SK-N-SH (cell line): ENCODE results near the gene PRDX5. TPM values are rescaled to one million over a fixed set of nuclear protein-coding genes. Genes with fewer than 3 reads are reported as not detected.

Source experiments
- CTCF ChIA-PET: fragments of 300-600, 350-600 bp; formaldehyde crosslinking; extraction: SDS; loops from one replicate; lab custom pipeline; 2021; lab: Yijun Ruan, JAX
- POLR2A ChIA-PET: fragments of 350-600 bp; sonication (Branson Sonifier 250); formaldehyde crosslinking; extraction: SDS; loops from one replicate; lab custom pipeline; 2020; ENCODE audit warnings: antibody characterized with exemption, inconsistent platforms; lab: Yijun Ruan, JAX
- DNase-seq: peaks from one replicate; pipeline ENCODE4 v3.0.0; 2012
- H2AFZ ChIP-seq: fragments of 200-600 bp; sonication (generic); 2 replicates; pipeline ENCODE4 v1.8.1; 2016; ENCODE audit warnings: antibody characterized with exemption, mild to moderate bottlenecking, low read depth
- H3F3A ChIP-seq: fragments of 200-600 bp; sonication (generic); replicated peaks from 2 replicates; pipeline ENCODE3; 2016; ENCODE audit warnings: antibody characterized with exemption, mild to moderate bottlenecking; ENCODE audit not compliant: insufficient read depth
- H3K27ac ChIP-seq, 2 experiments: fragments of 200-500 bp in 1 of 2; fragments of 200-600 bp in 1 of 2; sonication (Bioruptor generic) in 1 of 2; sonication (generic), shearing (Covaris generic) in 1 of 2; 2 replicates each; pipeline versions ENCODE4 v1.5.1 to v1.6.1; 2014 to 2016; ENCODE audit warnings: low read depth in 2 of 2, inconsistent platforms in 1 of 2, low read length in 1 of 2, mild to moderate bottlenecking in 1 of 2, mixed read lengths in 1 of 2
- H3K27me3 ChIP-seq: fragments of 200-600 bp; sonication (generic), shearing (Covaris generic); 2 replicates; pipeline ENCODE4 v1.6.1; 2016; ENCODE audit warnings: mixed run types; ENCODE audit not compliant: insufficient read depth
- H3K36me3 ChIP-seq, 2 experiments: fragments of 200-500 bp in 1 of 2; fragments of 200-600 bp in 1 of 2; sonication (Bioruptor generic) in 1 of 2; sonication (generic) in 1 of 2; replicated peaks in 1 of 2; 2 replicates each; pipeline versions ENCODE3 to v1.5.1; 2014 to 2016; ENCODE audit warnings: low read length in 1 of 2, mild to moderate bottlenecking in 1 of 2; ENCODE audit not compliant: insufficient read depth in 2 of 2, control insufficient read depth in 1 of 2
- H3K4me1 ChIP-seq, 2 experiments: fragments of 200-500 bp in 1 of 2; fragments of 200-600 bp in 1 of 2; sonication (Bioruptor generic) in 1 of 2; sonication (generic), shearing (Covaris generic) in 1 of 2; 2 replicates each; pipeline versions ENCODE4 v1.5.1 to v1.6.1; 2014 to 2016; ENCODE audit warnings: low read depth in 1 of 2, low read length in 1 of 2, mixed run types in 1 of 2; ENCODE audit not compliant: insufficient read depth in 2 of 2, control insufficient read depth in 1 of 2
- H3K4me2 ChIP-seq: fragments of 200-600 bp; sonication (generic), shearing (Covaris generic); 2 replicates; pipeline ENCODE4 v1.6.1; 2017; ENCODE audit warnings: mixed run types
- H3K4me3 ChIP-seq, 2 experiments: fragments of 200-500 bp in 1 of 2; fragments of 200-600 bp in 1 of 2; sonication (Bioruptor generic) in 1 of 2; sonication (generic), shearing (Covaris generic) in 1 of 2; 2 replicates each; pipeline versions ENCODE4 v1.5.1 to v1.8.1; 2014 to 2016; ENCODE audit warnings: low read depth in 2 of 2, inconsistent platforms in 1 of 2, low read length in 1 of 2, mild to moderate bottlenecking in 1 of 2, mixed read lengths in 1 of 2, moderate library complexity in 1 of 2
- H3K79me2 ChIP-seq: fragments of 200-600 bp; sonication (generic); 2 replicates; pipeline ENCODE4 v1.8.1; 2017; ENCODE audit warnings: mild to moderate bottlenecking; ENCODE audit not compliant: insufficient read depth
- H3K9ac ChIP-seq: fragments of 200-600 bp; sonication (generic); 2 replicates; pipeline ENCODE4 v1.6.1; 2017; ENCODE audit warnings: mixed run types
- H3K9me2 ChIP-seq: fragments of 200-600 bp; sonication (generic); 2 replicates; pipeline ENCODE4 v1.6.1; 2017; ENCODE audit warnings: mixed run types
- H3K9me3 ChIP-seq: fragments of 200-600 bp; sonication (generic); 2 replicates; pipeline ENCODE4 v1.6.1; 2017; ENCODE audit warnings: mixed run types, mild to moderate bottlenecking, moderate library complexity
- H4K20me1 ChIP-seq: fragments of 200-600 bp; sonication (generic); 2 replicates; pipeline ENCODE4 v1.6.1; 2017; ENCODE audit warnings: mild to moderate bottlenecking, mixed run types; ENCODE audit not compliant: insufficient read depth
- EP300 ChIP-seq, 2 experiments: IDR thresholded peaks; 2 replicates each; pipeline versions ENCODE4 v1.4.0 to v1.6.1; 2012; ENCODE audit warnings: borderline replicate concordance in 1 of 2, low read depth in 1 of 2, low read length in 1 of 2
- EZH2phosphoT487 ChIP-seq: fragments of 200-600 bp; sonication (generic); IDR thresholded peaks from 2 replicates; pipeline ENCODE4 v1.6.1; 2017; ENCODE audit warnings: low read depth, mixed run types, mild to moderate bottlenecking, antibody characterized with exemption, moderate library complexity, borderline replicate concordance
- FOXJ3 ChIP-seq: sonication (generic); formaldehyde crosslinking; IDR thresholded peaks from 2 replicates; pipeline ENCODE4 v1.5.1; 2020; ENCODE audit warnings: mild to moderate bottlenecking, missing genetic modification reagents
- IRF3 ChIP-seq: fragments of 150-350 bp; IDR thresholded peaks from 2 replicates; pipeline ENCODE4 v1.6.1; 2016; ENCODE audit warnings: mild to moderate bottlenecking, low read depth, low read length
- JUND ChIP-seq: IDR thresholded peaks from 2 replicates; pipeline ENCODE4 v1.4.0; 2012
- MEF2A ChIP-seq: IDR thresholded peaks from 2 replicates; pipeline ENCODE4 v1.4.0; 2012; ENCODE audit warnings: low read depth, borderline replicate concordance
- NFIC ChIP-seq: IDR thresholded peaks from 2 replicates; pipeline ENCODE4 v1.4.0; 2012; ENCODE audit warnings: borderline replicate concordance
- NRF1 ChIP-seq: IDR thresholded peaks from 2 replicates; pipeline ENCODE4 v1.6.1; 2012; ENCODE audit warnings: low read depth, mild to moderate bottlenecking, low read length
- RAD21 ChIP-seq: IDR thresholded peaks from 2 replicates; pipeline ENCODE4 v1.6.1; 2012; ENCODE audit warnings: mild to moderate bottlenecking, low read length
- REST ChIP-seq: IDR thresholded peaks from 2 replicates; pipeline ENCODE4 v1.6.1; 2012; ENCODE audit warnings: mild to moderate bottlenecking, low read depth, low read length, moderate library complexity
- RFX5 ChIP-seq: IDR thresholded peaks from 2 replicates; pipeline ENCODE4 v1.6.1; 2012; ENCODE audit warnings: mild to moderate bottlenecking, improper control_type of control experiment, low read length
- SIN3A ChIP-seq: IDR thresholded peaks from 2 replicates; pipeline ENCODE4 v1.6.1; 2012; ENCODE audit warnings: low read depth, mild to moderate bottlenecking, low read length, moderate library complexity, borderline replicate concordance
- TCF12 ChIP-seq: IDR thresholded peaks from 2 replicates; pipeline ENCODE4 v1.4.0; 2012
- TEAD4 ChIP-seq: IDR thresholded peaks from 2 replicates; pipeline ENCODE4 v1.4.0; 2012; ENCODE audit warnings: mild to moderate bottlenecking, borderline replicate concordance; ENCODE audit not compliant: insufficient read depth
- YY1 ChIP-seq: IDR thresholded peaks from 2 replicates; pipeline ENCODE4 v1.4.0; 2012; ENCODE audit warnings: low read depth, mild to moderate bottlenecking
- ZBTB33 ChIP-seq: IDR thresholded peaks from 2 replicates; pipeline ENCODE4 v1.4.0; 2012; ENCODE audit warnings: low read depth, borderline replicate concordance
- WGBS: methylation state at CpG from one replicate; pipeline ENCODE4 v1.1.6; 2017; ENCODE audit warnings: low lambda C conversion rate; 5-methylcytosine and 5-hydroxymethylcytosine counted together
- polyA plus RNA-seq, 3 experiments: library from polyadenylated mRNA; depleted of rRNA; stranded (reverse); fragments of >200 nt; gene quantifications; 2 replicates each; pipeline ENCODE4 v1.2.3, GENCODE V29; 2012
- TF ChIP-seq, protein P1 (sequence below): IDR thresholded peaks from 2 replicates; pipeline ENCODE4 v1.4.0; 2012; ENCODE audit warnings: low read depth

PRDX5 gene
- polyA plus RNA-seq, 1 of the 3 experiments (the other 2 are of a cell fraction) = 1,000 TPM

GRCh38 chr11:64313491-64314145, 4.3 kb upstream of the PRDX5 start:
- no peak overlapping the region for H3K27ac ChIP-seq
- H3K27me3 ChIP-seq = no peaks in the 10 kb centered on the region
- no peaks in the 10 kb centered on the region for H3K9me2 ChIP-seq
- peaks cover 6% of the 10 kb centered on the region for H3F3A ChIP-seq
- peaks cover 0 to 7% of the 10 kb centered on the region in 2 experiments; a peak in 2 of 4 replicates for H3K4me1 ChIP-seq
- H3K4me2 ChIP-seq = no peak overlapping the region
- H3K9ac ChIP-seq = no peak overlapping the region
- ChIA-PET POLR2A (no interaction called here), CTCF (interaction anchor here (0.7 to 1.9 kb wide), 5 partner anchors 9 to 799 kb away, joined by 3 to 8 read pairs (median 3); partner anchors contain the start of genes CATSPERZ and ESRRA)
- no peak overlapping the region for H3K4me3 ChIP-seq
- peaks cover 31% of the 10 kb centered on the region for H3K79me2 ChIP-seq
- H2AFZ ChIP-seq = no peak overlapping the region
- 85% methylated on average over 17 of the region's 18 CpGs for WGBS
- no peaks in the 10 kb centered on the region for H4K20me1 ChIP-seq
- no peaks in the 10 kb centered on the region for H3K9me3 ChIP-seq
- TF ChIP-seq FOXJ3 (CRISPR knock-in tag) (no peak), TCF12 (no peak), RAD21 (no peak), MEF2A (no peak), JUND (no peak), YY1 (no peak), REST (no peak), ZBTB33 (no peak), EZH2phosphoT487 (no peak), NRF1 (no peak), IRF3 (no peak), SIN3A (no peak), NFIC (no peak), EP300 (IDR thresholded peaks at IDR 0.05; ENCODE audit: borderline replicate concordance in 1 of 2, low read depth in 1 of 2, low read length in 1 of 2) (no peak), TEAD4 (no peak), RFX5 (no peak)
- TF ChIP-seq, protein P1, sequence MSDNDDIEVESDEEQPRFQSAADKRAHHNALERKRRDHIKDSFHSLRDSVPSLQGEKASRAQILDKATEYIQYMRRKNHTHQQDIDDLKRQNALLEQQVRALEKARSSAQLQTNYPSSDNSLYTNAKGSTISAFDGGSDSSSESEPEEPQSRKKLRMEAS = no peak
- no peak for DNase-seq
- H3K36me3 ChIP-seq = peaks cover 0 to 20% of the 10 kb centered on the region in 2 experiments
